NCI-H748 (cell line): ENCODE measurements around the gene GRID2IP.

Source experiments
- DNase-seq: peaks from one replicate; lab custom pipeline; 2025; ENCODE audit not compliant: unreplicated experiment; lab: John Stamatoyannopoulos, UW

The GRID2IP gene

GRCh38 chr7:6563936-6564770 lies 12.9 kb upstream of the GRID2IP start:
- no peak for DNase-seq

GRCh38 chr7:6562106-6562505 lies 10.8 kb upstream of the GRID2IP start:
- no peak for DNase-seq

- no peak for DNase-seq
Measured at GRCh38 chr7:6559896-6560295, 8.6 kb upstream of the GRID2IP start.

GRCh38 chr7:6558837-6559236 lies 7.6 kb upstream of the GRID2IP start:
- DNase-seq: no peak

- peak; percentile 25 for DNase-seq
Measured at GRCh38 chr7:6556196-6556595, 4.9 kb upstream of the GRID2IP start.

- no peak for DNase-seq
Measured at GRCh38 chr7:6554848-6555247, 3.6 kb upstream of the GRID2IP start.

GRCh38 chr7:6553448-6554044 lies 2.3 kb upstream of the GRID2IP start:
- no peak for DNase-seq

- DNase-seq: no peak
Measured at GRCh38 chr7:6547400-6547799, 3.9 kb downstream of the GRID2IP start.

GRCh38 chr7:6546498-6547251 lies 4.6 kb downstream of the GRID2IP start:
- peak; percentile 33 for DNase-seq

GRCh38 chr7:6545398-6546126 lies 5.7 kb downstream of the GRID2IP start:
- no peak for DNase-seq

GRCh38 chr7:6542368-6542767 lies 8.9 kb downstream of the GRID2IP start:
- no peak for DNase-seq

GRCh38 chr7:6536262-6537260 lies 14.7 kb downstream of the GRID2IP start:
- DNase-seq: peak; percentile 81

GRCh38 chr7:6533893-6534495 lies 17.3 kb downstream of the GRID2IP start:
- no peak for DNase-seq

- DNase-seq: no peak
Measured at GRCh38 chr7:6532516-6532915, 18.7 kb downstream of the GRID2IP start.

GRCh38 chr7:6531492-6532279 lies 19.6 kb downstream of the GRID2IP start:
- DNase-seq: no peak

- DNase-seq: peak; percentile 39
Measured at GRCh38 chr7:6530626-6531491, 20.4 kb downstream of the GRID2IP start.

GRCh38 chr7:6529643-6530042 lies 21.6 kb downstream of the GRID2IP start:
- no peak for DNase-seq
